ENCODE measurements around the gene MYF6. TPM values are rescaled to one million over a fixed set of nuclear protein-coding genes. Genes with fewer than 3 reads are reported as not detected.

MYF6 gene
- total and polyA plus RNA-seq, 9 of the 15 experiments (the other 6 are each of a cell fraction or from before 2014, with no cell fraction given), result not detected

GRCh38 chr12:80713419-80713818, 6.0 kb downstream of the MYF6 start:
- H3K79me2 ChIP-seq (ENCODE audit: control insufficient read depth, insufficient read depth, low read length), result no peaks in the 10 kb centered on the region
- WGBS (ENCODE audit: insufficient coverage, low coverage, missing lambda C conversion rate), result 0% methylated on average over 4 of the region's 4 CpGs
- no peaks in the 10 kb centered on the region for H3K9me1 ChIP-seq (ENCODE audit: control insufficient read depth, insufficient read depth, low read length)
- ATAC-seq (no peak), DNase-seq (ENCODE audit: extremely low read depth in 1 of 4, low spot score in 3 of 4) (no peak), FAIRE-seq (no peak)
- ChIA-PET POLR2A (no interaction called here), CTCF (ENCODE audit: low intra/inter-chr PET ratio) (no interaction called here)
- in situ Hi-C loops (cut with MboI) (no loop called here), intact Hi-C loops (cut with micrococcal nuclease) (no loop called here)
- H3K9ac ChIP-seq (ENCODE audit: insufficient read depth in 1 of 2, low read depth in 2 of 2, low read length in 2 of 2), result no peak overlapping the region
- H3K4me3 ChIP-seq, result no peak overlapping the region
- BruUV-seq (replicated peaks), result no TSS peak
- H2AFZ ChIP-seq (ENCODE audit: low read depth, low read length), result no peak overlapping the region
- no peak overlapping the region for H3K27ac ChIP-seq (ENCODE audit: extremely low read depth, low read depth, low read length)
- H3K4me1 ChIP-seq (replicated peaks in 1 of 2; ENCODE audit: control insufficient read depth in 2 of 2, insufficient read depth in 2 of 2, low read length in 2 of 2), result no peaks in the 10 kb centered on the region
- TF ChIP-seq SMAD4 (CRISPR knock-in tag; conservative IDR thresholded peaks at IDR 0.05), result no peak
- no peak for TF ChIP-seq NFXL1 (CRISPR knock-in tag; IDR thresholded peaks at IDR 0.05)
- TF ChIP-seq FOS (IDR thresholded peaks at IDR 0.05; ENCODE audit: extremely low read depth, insufficient read length), result no peak
- no peak for TF ChIP-seq ADNP (tag; IDR thresholded peaks at IDR 0.05)
- TF ChIP-seq, protein P1, sequence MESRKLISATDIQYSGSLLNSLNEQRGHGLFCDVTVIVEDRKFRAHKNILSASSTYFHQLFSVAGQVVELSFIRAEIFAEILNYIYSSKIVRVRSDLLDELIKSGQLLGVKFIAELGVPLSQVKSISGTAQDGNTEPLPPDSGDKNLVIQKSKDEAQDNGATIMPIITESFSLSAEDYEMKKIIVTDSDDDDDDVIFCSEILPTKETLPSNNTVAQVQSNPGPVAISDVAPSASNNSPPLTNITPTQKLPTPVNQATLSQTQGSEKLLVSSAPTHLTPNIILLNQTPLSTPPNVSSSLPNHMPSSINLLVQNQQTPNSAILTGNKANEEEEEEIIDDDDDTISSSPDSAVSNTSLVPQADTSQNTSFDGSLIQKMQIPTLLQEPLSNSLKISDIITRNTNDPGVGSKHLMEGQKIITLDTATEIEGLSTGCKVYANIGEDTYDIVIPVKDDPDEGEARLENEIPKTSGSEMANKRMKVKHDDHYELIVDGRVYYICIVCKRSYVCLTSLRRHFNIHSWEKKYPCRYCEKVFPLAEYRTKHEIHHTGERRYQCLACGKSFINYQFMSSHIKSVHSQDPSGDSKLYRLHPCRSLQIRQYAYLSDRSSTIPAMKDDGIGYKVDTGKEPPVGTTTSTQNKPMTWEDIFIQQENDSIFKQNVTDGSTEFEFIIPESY (CRISPR knock-in tag; IDR thresholded peaks at IDR 0.05), result no peak
- H3K27me3 ChIP-seq (ENCODE audit: control insufficient read depth in 2 of 2, insufficient read depth in 2 of 2, low read length in 2 of 2), result no peaks in the 10 kb centered on the region
- H3K9me3 ChIP-seq (replicated peaks; ENCODE audit: control insufficient read depth, insufficient read depth, low read depth, low read length), result no peaks in the 10 kb centered on the region
- H3K36me3 ChIP-seq (ENCODE audit: control insufficient read depth, insufficient read depth, low read length), result no peaks in the 10 kb centered on the region
- H3K4me2 ChIP-seq (ENCODE audit: insufficient read depth, low read length), result no peak overlapping the region
- H4K20me1 ChIP-seq (replicated peaks; ENCODE audit: control insufficient read depth, insufficient read depth, low read length), result no peaks in the 10 kb centered on the region
